GDM1 (cell line): ENCODE measurements around the gene RHOV.

Source experiments
- DNase-seq: peaks from one replicate; lab custom pipeline; 2025; lab: John Stamatoyannopoulos, UW

The RHOV gene

GRCh38 chr15:40904552-40905201 lies 30.6 kb upstream of the RHOV start:
- DNase-seq = no peak

DNA sequence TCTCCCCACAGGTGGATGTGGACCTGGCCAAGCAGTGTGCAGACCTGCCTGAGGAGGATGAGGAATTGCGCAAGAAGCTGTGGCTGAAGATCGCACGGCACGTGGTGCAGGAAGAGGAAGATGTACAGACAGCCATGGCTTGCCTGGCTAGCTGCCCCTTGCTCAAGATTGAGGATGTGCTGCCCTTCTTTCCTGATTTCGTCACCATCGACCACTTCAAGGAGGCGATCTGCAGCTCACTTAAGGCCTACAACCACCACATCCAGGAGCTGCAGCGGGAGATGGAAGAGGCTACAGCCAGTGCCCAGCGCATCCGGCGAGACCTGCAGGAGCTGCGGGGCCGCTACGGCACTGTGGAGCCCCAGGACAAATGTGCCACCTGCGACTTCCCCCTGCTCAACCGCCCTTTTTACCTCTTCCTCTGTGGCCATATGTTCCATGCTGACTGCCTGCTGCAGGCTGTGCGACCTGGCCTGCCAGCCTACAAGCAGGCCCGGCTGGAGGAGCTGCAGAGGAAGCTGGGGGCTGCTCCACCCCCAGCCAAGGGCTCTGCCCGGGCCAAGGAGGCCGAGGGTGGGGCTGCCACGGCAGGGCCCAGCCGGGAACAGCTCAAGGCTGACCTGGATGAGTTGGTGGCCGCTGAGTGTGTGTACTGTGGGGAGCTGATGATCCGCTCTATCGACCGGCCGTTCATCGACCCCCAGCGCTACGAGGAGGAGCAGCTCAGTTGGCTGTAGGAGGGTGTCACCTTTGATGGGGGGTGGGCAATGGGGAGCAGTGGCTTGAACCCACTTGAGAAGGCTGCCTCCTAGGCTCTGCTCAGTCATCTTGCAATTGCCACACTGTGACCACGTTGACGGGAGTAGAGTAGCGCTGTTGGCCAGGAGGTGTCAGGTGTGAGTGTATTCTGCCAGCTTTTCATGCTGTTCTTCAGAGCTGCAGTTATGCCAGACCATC lies 28.8 kb upstream of the RHOV start:
- DNase-seq = peak; percentile 42

- no peak for DNase-seq
Measured at GRCh38 chr15:40901053-40901443, 27.0 kb upstream of the RHOV start.

GRCh38 chr15:40900256-40901052 lies 26.4 kb upstream of the RHOV start:
- DNase-seq = no peak

DNA sequence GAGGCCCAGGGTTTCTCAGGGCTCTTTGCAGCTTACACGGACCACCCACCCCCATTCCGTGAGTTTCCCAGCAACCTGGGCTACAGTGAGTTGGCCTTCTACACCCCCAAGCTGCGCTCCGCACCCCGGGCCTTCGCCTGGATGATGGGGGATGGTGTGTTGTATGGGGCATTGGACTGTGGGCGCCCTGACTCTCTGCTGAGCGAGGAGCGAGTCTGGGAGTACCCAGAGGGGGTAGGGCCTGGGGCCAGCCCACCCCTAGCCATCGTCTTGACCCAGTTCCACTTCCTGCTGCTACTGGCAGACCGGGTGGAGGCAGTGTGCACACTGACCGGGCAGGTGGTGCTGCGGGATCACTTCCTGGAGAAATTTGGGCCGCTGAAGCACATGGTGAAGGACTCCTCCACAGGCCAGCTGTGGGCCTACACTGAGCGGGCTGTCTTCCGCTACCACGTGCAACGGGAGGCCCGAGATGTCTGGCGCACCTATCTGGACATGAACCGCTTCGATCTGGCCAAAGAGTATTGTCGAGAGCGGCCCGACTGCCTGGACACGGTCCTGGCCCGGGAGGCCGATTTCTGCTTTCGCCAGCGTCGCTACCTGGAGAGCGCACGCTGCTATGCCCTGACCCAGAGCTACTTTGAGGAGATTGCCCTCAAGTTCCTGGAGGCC lies 25.6 kb upstream of the RHOV start:
- DNase-seq = no peak

- DNase-seq = peak; percentile 14
Measured at GRCh38 chr15:40894681-40895448, 20.8 kb upstream of the RHOV start.

- DNase-seq = peak; percentile 94
Measured at GRCh38 chr15:40893733-40894680, 20.0 kb upstream of the RHOV start, which contains the start of gene VPS18. VPS18 (plus strand) TSS chr15:40894450; CDS start chr15:40894769, 319 bp downstream.

DNA sequence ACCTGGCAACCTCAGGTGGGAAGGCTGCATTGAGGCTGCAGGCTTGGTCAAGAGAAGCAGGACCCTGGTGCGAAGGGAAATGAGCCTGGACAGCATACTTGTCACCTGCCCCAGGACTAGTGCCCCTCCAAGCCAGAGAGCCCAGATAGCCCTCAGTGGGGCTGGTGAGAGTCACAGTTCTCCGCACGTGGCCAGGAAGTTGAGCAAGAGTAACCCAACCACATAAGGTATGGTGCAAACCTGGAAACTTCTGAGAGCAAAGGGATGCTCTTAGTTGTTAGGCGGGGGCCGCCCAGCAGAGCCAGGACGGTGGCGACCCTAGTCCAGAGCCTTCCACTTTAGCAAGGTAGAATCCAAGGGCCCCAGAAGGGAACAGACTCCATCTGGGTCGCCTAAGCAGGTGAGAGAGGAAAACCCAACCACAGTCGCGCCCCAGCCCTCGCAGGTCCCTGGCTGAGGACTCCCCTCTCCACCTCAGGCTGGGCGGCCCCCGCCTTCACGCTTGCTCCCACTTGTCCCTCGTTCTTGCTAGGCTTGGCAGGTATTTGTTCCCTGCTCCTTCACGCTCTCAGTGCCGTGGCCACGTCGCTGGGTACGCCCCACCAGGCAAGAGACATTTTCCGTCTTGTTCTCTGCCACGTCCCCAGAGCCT lies 19.1 kb upstream of the RHOV start:
- DNase-seq = no peak

GRCh38 chr15:40892447-40893012 lies 18.5 kb upstream of the RHOV start:
- DNase-seq = no peak

- no peak for DNase-seq
Measured at GRCh38 chr15:40891810-40892446, 17.9 kb upstream of the RHOV start.

GRCh38 chr15:40891138-40891537 lies 17.1 kb upstream of the RHOV start:
- no peak for DNase-seq

DNA sequence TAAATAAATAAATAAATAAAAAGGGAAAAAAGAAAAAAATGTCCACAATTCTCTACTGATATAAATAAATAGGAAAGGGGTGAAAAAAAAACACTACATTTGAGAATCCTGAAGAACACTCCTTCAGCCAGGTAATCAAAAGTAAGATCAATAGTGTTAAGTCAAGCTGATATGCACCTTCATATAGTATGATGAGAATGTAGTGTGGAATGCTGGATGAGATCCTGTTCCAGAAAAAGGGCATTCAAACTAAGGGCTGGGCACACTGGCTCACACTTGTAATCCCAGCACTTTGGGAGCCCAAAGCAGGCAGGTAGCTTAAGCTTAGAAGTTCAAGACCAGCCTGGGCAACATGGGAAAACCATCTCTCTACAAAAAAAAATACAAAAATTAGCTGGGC lies 15.1 kb upstream of the RHOV start:
- DNase-seq = no peak

GRCh38 chr15:40886586-40886985 lies 12.6 kb upstream of the RHOV start:
- no peak for DNase-seq

GRCh38 chr15:40881351-40881750 lies 7.3 kb upstream of the RHOV start:
- DNase-seq = no peak

GRCh38 chr15:40879609-40880008 lies 5.6 kb upstream of the RHOV start:
- no peak for DNase-seq

- DNase-seq = no peak
Measured at GRCh38 chr15:40878785-40879184, 4.8 kb upstream of the RHOV start.

GRCh38 chr15:40877694-40878093 lies 3.7 kb upstream of the RHOV start:
- DNase-seq = no peak

DNA sequence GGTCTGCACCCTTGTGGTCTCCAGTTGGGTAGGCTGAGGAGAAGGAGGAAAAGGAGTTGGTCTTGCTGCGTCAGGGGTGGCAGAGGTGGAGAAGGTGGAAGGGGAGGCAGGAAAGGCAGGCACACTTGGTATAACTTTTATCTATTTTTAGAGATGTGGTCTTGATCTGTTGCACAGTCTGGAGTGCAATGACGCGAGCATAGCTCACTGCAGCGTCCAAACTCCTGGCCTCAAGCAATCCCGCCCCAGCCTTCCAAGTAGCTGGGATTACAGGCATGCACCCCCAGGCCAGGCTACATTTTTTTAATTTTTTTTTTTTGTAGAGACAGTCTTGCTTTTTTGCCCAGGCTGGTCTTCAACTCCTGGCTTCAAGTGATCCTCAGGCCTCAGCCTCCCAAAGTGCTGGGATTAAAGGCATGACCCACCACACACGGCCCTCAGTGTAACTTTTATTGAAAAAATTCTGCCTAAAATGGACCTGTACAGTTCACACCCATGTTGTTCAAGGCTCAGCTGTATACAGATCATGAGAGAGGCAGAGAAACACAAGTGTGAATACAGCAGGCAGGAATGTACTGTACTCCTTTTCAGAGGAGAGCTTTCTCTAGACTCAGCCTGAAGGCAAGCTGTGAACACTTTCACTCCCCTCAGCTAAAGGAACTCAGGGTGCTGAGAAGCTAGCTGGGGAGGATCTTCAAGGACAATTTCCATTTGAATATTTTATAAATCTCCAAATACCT lies 2.1 kb upstream of the RHOV start:
- DNase-seq = no peak
